NCI-H82 (cell line): ENCODE data around the gene PLPPR2.
A peak's percentile ranks its signal among the peaks of the same experiment; 100 is the strongest.
"Not testable (repeated sequence)": the region's sequence is repeated elsewhere in the genome, so short reads cannot be mapped to it uniquely, and the experiment has no call there.

ENCODE experiments used
- DNase-seq: peaks from one replicate; lab custom pipeline; 2025; lab: John Stamatoyannopoulos, UW

Gene PLPPR2

DNA sequence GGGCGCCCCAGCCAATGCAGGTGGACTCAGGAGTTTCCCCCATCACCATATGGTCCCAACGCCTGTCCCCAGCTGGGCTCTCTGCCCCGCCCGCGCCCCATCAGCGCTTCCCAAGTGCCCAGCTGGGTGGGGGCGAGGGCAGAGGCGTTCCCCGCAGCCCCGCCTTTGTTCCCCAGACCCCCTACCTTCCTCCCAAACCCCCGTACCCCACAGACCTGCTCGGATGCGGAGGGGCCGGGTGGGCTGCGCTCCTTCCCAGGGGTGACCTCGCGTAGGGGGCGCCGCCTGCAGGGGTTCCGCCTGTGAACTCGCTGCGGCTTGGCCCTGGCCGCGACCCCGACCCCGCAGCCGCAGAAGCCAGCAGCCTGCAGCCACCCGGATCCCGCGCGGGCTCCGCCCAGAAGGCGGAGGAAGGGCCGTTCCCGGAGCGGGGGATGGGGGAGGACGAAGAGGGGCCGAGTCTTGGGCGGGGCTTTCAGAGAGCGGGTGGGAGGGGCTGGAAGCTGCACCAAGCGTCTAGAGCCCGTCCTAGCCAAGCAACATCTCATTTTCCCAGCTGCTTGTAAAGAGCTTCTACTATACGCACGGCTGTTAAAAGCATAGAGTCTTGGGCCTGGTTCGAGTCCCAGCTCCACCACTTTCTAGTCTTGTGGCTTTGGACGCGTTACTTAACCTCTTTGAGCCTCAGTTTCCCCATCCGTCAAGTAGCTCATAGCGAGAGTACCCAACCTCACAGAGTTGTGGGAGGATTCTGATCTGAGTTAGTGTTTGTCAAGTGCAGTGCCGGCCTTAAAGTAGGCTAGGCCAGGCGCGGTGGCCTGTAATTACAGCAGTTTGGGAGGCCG lies 15.8 kb upstream of the PLPPR2 start, which contains the start of gene RAB3D:
TSS of gene RAB3D (minus strand) at position 404 of the 845 bp plus-strand sequence. CDS start 2,258 bp downstream, outside the sequence.
- DNase-seq, result peak; percentile 94

DNA sequence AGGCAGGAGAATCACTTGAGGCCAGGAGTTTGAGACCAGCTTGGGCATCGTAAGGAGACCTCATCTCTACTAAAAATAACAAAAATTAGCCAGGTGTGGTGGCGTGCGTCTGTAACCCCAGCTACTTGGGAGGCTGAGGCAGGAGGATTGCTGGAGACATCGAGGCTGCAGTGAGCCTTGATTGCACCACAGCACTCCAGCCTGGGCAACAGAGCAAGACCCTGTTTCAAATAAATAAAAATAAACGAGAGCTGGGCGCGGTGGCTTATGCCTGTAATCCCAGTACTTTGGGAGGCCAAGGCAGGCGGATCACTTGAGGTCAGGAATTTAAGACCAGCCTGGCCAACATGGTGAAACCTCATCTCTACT lies 15.1 kb upstream of the PLPPR2 start:
- not testable (repeated sequence) for DNase-seq

DNA sequence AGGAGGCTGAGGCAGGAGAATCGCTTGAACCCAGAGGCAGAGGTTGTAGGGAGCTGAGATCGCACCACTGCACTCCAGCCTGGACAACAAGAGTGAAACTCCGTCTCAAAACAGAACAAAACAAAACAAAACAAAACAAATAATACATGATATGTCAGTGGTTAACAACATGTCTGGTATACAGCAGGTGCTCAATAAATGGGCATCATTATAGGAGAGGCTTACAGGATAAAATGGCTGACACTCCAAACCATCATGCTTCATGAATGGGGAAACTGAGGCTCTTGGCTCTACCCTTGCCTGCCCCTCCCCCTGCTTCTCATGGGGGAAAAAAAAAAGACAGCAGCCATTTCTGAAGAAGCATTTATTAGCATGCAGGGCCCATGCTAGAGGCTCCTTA lies 12.8 kb upstream of the PLPPR2 start:
- no peak for DNase-seq

DNA sequence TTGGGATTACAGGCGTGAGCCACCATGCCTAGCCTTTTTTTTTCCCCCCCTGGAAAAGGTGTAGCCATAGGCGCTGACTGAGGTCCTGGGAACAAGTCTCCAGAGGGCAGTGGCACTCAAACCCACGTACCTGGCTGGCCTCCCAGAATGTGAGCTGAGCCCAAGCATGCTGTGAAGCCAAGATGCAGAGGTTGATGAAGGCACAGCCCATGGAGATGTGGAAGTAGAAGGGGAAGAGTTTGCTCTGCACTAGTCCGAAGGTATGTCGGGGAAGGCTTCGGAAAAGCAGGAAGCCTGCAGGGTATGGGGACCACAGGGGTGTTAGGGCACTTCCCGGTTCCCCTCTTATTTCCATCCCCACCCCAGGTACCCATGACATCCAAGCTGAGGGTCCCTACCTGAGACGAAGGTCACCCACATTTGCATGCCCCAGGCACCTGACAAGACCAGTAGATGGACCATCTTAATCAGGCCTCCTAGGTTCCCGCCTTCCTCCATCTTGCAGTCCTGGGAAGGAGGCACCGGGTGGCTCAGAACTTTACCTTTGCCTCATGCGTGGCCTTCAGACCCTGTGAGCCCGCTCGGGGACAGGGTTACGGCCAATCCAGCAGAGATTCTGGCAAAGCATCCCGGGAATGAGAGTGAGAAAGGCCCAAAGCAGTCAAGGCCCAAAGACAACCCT lies 10.0 kb upstream of the PLPPR2 start:
- DNase-seq, result peak; percentile 16

DNA sequence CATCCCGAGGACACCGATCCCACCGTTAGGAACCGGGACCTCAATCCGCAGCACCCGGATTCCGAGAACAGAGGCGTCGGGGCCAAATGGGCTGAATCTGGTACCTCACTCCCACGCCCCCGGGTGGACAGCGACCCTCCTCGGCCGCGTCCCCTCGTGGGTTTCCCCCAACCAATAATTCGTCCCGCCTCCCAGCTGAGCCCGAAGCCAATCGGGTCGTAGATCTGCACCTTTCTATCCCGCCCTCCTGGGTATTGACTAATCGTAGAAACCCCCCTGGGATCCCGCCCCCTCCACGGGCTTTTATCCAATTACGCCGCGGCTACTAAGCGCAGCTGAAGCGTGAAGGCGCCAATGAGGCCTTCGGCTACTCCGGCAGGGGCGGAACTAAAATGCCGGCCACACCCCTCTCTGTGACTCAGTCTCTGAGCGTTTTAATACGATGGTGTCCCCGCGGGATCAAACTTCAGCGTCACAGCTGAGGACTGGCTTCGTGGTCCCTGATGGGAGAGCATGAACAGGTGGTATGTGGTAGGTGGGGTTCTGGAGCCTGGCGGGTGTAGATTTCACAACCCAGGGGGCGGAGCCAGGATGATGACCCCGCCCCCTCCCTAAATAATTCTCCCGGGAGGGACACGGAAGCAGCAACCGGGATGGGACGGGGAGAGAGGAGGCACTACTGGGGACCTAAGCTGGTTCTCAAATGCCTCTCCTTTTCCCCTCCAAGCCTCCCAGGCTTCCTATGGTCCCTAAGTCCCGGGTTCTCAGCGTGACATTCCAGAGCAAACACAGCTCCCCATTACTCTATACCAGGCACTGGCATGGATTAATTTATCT lies 8.9 kb upstream of the PLPPR2 start, which contains the start of the genes CCDC159 and TMEM205:
TSS of gene CCDC159 (plus strand) at position 416 of the 837 bp plus-strand sequence. CDS start at position 504, 88 bp downstream.
TSS of gene TMEM205 (minus strand) at position 165 of the 837 bp plus-strand sequence. CDS start 649 bp downstream, outside the sequence.
- DNase-seq, result peak; percentile 99

DNA sequence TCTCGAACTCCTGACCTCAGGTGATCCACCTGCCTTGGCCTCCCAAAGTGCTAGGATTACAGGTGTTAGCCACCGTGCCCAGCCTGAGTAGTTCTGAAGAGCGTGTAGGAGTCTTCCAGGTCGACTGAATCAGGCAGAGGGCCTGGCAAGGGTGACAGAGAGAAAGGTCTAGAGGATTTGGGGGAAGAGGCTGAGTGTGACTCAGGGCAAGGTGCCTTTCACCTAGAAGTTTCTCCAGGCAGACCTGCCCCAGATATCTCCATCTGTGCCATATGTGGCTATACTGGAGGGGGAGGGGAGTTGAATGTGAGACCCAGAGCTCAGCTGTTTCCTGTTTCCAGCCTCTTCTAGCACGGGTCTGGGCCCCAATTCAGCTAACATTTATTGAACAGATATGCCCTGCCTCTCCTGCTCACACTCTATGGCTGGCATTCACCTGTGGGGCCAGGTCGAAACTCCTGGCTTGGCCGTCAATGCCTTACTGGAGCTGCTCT lies 7.6 kb upstream of the PLPPR2 start:
- peak; percentile 58 for DNase-seq

DNA sequence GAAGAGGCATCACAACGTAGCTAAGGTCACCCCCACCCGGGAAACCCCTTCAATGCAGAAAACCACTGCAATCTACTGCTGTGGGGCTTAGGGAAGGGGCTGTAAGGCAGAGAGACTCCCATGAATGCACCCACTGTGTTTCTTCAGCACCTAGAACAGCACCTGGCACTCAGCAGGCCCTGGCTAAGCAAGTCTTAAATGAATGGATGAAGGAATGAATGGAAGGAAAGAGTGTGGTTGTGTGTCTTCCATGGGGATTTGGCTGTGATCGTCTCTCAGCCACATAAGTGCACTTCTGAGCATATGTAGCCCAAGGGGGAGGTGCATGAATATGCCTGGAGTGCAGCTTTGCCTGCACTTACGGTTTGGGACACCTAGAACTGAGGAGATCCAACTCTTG lies 6.1 kb upstream of the PLPPR2 start:
- no peak for DNase-seq

DNA sequence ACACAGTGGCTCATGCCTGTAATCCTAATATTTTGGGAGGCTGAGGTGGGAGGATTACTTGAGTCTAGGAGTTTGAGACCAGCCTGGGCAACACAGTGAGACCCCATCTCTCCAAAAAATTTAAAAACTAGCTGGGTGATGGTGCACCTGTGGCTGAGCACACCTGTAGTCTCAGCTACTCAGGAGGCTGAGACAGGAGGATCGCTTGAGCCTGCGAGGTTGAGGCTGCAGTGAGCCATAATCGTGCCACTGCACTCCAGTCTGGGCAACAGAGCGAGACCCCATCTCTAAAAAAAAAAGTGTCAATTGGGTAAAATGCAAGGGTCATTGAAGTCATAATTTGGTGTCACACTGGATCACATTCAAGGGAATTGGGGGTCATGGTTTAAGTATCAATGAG lies 1.1 kb upstream of the PLPPR2 start:
- DNase-seq, result not testable (repeated sequence)

DNA sequence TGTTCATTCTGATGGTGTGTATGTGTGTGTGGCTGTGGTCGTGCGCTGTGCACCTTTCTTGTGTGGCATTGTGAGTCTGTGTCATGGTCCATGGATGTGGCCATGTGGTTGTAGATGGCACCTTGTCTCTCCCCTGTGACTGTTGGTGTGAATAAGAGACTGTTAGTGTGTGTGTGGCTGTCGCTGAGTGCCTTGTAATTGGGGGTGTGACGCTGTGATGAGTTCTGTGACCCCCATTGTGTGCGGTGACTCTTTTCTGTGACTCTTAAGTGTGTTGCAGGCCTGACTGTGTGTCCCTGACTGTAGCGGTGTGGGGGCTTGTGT lies 804 bp downstream of the PLPPR2 start:
- DNase-seq, result no peak

DNA sequence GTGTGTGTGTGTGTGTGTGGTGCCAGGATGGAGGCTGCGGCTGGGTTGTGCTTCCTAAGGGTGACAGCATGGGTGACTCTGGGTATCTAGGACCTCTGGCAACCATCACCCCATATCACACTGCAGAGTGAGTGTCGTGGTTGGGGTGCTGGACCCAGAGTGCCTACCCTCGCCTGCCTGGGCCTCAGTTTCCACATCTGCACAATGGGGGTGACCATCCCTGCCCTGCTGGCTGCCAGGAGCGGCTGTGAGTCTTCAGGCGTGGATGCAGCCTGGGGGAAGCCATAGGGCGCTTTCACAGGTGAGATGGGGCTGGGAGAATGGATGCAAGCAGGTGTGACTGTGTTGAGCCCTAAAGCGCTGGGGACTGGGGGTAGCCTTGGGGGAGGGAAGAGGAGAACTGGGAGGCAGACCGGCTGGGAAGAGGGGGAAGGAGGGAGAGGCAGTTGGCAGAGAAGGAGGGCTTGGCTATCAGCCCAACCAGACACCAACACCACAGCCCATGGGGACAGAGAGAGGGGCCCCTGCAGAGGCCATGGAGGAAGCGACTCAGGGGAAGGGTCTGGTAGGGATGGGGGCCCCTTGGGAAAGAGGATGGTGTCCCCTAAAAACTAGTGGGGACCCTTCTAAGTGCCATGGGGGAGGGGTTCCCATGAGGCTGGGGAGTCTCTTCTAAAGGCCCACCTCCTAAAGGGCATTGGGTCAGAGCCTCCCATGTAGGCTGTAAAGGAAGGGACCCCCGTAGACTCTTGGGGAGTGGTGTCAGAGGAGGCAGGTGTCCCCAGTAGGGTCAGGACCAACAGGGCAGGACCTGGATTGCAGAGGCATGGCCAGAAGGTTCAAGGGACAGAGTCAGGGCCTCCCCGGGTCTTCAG lies 1.7 kb downstream of the PLPPR2 start:
- no peak for DNase-seq

DNA sequence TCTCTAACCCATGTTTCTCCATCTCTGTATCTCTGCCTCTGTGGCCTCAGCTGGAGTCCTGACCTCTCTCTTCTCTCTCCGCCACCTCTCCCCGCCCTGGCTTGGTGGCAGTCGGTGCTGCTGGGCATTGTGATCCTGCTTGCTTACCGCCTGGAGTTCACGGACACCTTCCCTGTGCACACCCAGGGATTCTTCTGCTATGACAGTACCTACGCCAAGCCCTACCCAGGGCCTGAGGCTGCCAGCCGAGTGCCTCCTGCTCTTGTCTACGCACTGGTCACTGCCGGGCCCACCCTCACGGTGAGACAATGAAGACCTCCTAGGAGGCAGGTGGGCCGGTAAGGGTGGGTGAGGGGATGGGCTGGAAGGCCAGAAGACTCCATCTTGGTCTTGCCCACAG lies 4.2 kb downstream of the PLPPR2 start:
- no peak for DNase-seq

DNA sequence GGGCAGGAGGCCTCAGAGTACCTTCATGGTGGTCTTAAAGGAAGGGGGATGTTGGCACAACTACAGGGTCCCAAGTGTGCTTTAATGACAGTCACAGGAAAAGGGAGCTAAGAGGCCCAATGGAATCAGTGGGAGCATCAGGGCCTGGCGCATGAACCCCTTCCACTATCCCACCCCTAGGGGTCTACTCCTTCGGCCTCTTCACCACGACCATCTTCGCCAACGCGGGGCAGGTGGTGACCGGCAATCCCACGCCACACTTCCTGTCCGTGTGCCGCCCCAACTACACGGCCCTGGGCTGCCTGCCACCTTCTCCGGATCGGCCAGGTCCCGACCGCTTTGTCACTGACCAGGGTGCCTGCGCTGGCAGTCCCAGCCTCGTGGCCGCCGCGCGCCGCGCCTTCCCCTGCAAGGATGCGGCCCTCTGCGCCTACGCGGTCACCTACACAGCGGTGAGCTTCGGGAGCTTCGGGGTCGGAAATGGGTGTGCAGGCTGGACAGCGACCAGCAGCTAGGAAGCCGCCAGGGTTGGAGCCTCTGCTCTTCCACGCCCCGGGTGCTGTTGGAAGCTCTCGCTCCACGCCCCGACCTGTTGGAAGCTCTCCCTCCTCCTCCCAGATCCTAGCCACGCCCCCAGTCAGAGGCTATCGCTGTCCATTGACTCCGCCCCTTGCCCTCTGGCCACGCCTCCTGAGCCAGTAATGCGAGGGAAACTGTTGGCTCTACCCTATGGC lies 6.0 kb downstream of the PLPPR2 start:
- peak; percentile 64 for DNase-seq

DNA sequence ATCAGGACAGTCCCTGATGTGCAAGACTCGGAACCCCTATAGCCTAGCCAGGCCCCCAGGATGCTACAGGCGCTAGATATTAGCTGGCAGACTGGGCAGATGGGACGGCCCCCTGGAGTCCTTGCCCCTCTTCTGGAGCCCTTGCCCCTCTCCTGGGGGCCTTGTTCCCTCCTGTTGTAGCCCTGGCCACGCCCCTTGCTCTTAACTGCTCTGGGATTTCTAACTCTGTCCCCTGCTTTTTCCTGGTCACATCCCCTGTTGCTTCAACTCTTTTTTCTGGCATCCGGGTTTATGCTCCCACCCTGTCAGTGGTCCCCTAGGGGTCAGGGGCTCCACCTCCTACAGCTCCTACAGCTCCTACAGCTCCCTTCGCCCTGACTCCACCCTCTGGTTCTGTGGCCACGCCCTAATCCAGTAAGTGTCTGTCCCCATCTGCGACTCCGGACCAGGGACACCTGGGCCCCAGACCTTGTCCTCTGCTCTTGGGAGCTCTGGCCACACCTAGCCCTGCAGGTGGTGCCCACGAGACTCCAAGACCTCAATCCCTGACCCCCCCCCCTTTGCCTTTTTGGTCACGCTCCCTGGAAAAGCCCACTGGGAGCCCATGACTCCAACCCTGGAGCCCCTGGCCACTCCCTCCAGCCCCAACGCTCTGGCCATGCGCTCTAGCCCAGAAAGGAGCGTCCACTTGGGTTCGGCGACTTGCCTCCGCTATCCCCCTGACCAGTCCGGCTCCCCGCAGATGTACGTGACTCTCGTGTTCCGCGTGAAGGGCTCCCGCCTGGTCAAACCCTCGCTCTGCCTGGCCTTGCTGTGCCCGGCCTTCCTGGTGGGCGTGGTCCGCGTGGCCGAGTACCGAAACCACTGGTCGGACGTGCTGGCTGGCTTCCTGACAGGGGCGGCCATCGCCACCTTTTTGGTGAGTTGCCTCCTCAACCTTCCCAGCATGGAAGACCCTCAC lies 6.8 kb downstream of the PLPPR2 start:
- peak; percentile 63 for DNase-seq

DNA sequence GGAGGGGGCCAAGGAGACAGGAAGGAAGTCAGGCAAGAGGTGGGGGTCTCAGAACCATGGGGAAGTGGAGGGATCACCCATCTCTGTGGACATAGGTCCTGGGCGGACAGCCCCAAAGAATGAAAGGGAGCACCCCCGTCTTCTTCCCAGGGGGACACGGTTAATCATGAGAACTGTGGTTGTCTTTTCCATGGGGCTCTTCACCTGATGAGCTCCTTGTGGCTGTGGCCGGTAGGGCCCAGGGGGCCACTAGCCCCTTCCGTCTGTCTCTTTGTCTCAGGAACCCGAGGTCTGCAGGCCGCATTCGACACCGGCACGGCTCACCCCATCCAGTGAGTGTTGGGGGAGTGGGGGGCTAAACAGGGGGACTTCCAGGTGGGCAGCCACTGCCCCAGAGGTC lies 8.6 kb downstream of the PLPPR2 start:
- DNase-seq, result no peak

DNA sequence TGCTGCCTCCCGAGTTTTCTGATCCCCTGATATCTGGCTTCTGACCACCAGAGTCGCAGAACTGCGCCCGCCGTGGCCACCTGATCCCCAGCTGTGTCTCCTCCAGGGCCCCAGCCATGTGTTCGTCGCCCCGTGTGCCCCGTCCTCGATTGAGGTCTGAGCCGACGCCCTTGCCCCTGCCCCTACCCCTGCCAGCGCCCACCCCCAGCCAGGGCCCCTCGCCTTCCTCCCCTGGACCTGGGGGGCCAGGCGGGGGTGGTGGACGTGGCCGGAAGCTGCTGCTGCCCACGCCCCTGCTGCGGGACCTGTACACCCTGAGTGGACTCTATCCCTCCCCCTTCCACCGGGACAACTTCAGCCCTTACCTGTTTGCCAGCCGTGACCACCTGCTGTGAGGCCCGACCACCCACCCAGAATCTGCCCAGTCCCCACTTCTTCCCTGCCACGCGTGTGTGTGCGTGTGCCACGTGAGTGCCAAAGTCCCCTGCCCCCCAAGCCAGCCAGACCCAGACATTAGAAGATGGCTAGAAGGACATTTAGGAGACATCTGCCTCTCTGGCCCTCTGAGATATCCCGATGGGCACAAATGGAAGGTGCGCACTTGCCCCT lies 9.2 kb downstream of the PLPPR2 start:
- no peak for DNase-seq

DNA sequence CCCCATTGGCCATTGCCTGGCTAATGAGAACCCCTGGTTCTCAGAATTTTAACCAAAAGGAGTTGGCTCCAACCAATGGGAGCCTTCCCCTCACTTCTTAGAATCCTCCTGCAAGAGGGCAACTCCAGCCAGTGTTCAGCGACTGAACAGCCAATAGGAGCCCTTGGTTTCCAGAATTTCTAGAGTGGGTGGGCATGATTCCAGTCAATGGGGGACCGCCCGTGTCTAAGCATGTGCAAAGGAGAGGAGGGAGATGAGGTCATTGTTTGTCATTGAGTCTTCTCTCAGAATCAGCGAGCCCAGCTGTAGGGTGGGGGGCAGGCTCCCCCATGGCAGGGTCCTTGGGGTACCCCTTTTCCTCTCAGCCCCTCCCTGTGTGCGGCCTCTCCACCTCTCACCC lies 9.7 kb downstream of the PLPPR2 start:
- no peak for DNase-seq

DNA sequence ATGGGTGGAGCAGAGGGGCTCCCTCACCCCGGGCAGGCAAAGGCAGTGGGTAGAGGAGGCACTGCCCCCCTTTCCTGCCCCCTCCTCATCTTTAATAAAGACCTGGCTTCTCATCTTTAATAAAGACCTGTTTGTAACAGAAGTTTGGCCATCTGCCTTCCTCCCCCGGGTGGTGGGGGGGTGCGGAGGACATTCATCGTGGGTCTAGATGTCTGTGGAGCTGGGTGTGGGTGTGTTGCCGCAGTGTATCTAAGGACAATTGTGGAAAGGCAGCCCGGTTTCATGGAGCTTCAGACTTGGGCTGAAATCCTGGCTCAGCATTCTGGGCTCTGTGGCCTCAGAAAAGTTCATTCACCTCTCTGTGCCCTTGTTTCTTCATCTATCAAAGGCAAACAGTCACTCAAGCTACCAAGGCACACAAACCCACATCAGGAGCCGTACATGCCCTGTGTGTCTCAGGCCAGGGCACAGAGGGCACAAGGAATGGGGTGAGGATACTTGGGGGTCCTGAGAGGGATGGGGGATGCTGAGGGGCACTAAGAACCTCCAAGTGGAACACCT lies 10.4 kb downstream of the PLPPR2 start:
- no peak for DNase-seq

DNA sequence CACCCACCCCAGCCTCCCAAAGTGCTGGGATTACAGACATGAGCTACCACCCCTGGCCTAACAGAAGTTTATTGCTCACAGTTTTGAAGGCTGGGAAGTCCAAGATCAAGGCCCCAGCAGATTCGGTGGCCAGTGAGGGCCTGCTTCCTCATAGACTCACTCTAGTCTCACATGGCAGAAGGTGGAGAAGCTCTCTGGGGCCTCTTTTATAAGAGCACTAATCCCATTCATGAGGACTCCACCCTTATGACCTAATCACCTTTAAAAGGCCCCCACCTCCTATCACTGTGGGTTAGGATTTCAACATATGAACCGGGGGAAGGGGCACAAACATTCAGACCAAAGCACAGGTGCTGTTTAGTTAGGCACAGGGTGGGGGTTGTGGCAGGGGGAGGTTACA lies 12.3 kb downstream of the PLPPR2 start:
- DNase-seq, result peak; percentile 80

DNA sequence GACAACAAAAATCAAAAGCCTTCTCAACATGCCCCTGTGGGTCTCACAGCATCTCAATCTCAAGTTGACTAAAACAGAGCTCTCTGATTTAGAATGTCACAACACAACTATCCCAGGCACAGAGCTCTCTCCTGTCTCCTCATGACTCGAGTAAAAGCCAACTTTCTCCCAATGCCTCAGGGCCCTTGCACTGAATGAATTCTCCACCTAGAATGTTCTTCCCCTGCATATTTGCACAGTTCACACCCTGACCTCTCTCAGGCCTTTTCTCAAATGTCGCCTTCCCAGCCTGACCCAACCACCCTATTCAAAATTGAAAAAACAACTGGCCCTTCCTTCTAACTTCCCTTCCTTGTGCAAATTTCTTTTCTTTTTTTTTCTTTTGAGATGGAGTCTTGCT lies 15.5 kb downstream of the PLPPR2 start:
- no peak for DNase-seq
